ENCODE results near the gene ARHGAP19. TPM values are rescaled to one million over a fixed set of nuclear protein-coding genes. Genes with fewer than 3 reads are reported as not detected.

ARHGAP19 gene
- polyA plus RNA-seq, 3 donors: 8.3 to 10.6 (median 10.2) TPM

DNA sequence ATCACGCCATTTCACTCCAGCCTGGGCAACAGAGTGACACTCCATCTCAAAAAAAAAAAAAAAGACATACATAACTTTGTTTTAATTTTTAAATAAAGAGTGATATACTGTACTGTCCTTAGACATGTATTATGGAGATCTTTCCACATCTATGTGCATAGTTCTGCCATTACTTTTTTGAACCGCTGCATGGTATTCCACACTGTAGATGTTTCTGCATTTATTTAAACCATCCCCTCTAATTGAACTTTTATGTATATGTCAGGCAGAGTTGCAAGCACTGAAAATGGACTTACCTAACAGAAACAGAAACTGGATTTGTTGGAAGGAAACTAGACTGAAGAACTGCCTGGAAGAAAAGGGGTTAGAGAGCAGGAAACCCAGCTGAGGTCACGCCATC is 8.5 kb upstream of the ARHGAP19 start:
- no peaks in the 10 kb centered on the region for H3K27me3 ChIP-seq (ENCODE audit: control insufficient read depth in 2 of 2, insufficient read depth in 2 of 2, low read length in 2 of 2)
- no peaks in the 10 kb centered on the region for H3K4me1 ChIP-seq (ENCODE audit: control insufficient read depth in 1 of 2, insufficient read depth in 2 of 2, low read length in 2 of 2)
- whole genome bisulfite sequencing (ENCODE audit: insufficient coverage): 91% methylated on average over 1 of the region's 3 CpGs
- no peaks in the 10 kb centered on the region for H4K20me1 ChIP-seq (ENCODE audit: insufficient read depth, low read length)
- Mint-ChIP-seq H3K27me3 (ENCODE audit: low read depth in 3 of 3) (peaks cover 0 to 3% (median 2%) of the 10 kb centered on the region in 3 donors), H3K4me1 (peaks cover 4% of the 10 kb centered on the region), H3K27ac (no peak overlapping the region), H3K9me3 (peaks cover 0 to 2% (median 0%) of the 10 kb centered on the region in 7 donors), H3K4me3 (no peak overlapping the region), H3K36me3 (peaks cover 0 to 2% of the 10 kb centered on the region in 2 donors)
- H3K9me3 ChIP-seq (replicated peaks in 1 of 2; ENCODE audit: control insufficient read depth in 1 of 2, insufficient read depth in 1 of 2, low read length in 2 of 2): no peaks in the 10 kb centered on the region
- intact Hi-C loops (cut with micrococcal nuclease): no loop called here
- DNase-seq: no peak
- no peak overlapping the region for H2AFZ ChIP-seq (ENCODE audit: insufficient read depth, low read depth, low read length, poor library complexity, severe bottlenecking)
- no peak for TF ChIP-seq CTCF (IDR thresholded peaks at IDR 0.05)
- H3K27ac ChIP-seq (ENCODE audit: low read depth in 1 of 2, low read length in 2 of 2): no peak overlapping the region
- no peaks in the 10 kb centered on the region for H3K36me3 ChIP-seq (replicated peaks in 1 of 2; ENCODE audit: control insufficient read depth in 1 of 2, insufficient read depth in 2 of 2, low read length in 2 of 2)
- H3K4me3 ChIP-seq (replicated peaks in 1 of 3; ENCODE audit: low read depth in 2 of 3, low read length in 3 of 3): no peak overlapping the region
- no peaks in the 10 kb centered on the region for H3K79me2 ChIP-seq (ENCODE audit: insufficient read depth, low read length)
- no peak overlapping the region for H3K9ac ChIP-seq (ENCODE audit: insufficient read depth, low read length, poor library complexity, severe bottlenecking)
- H3K4me2 ChIP-seq (replicated peaks; ENCODE audit: extremely low read depth, low read length, poor library complexity, severe bottlenecking): no peak overlapping the region

DNA sequence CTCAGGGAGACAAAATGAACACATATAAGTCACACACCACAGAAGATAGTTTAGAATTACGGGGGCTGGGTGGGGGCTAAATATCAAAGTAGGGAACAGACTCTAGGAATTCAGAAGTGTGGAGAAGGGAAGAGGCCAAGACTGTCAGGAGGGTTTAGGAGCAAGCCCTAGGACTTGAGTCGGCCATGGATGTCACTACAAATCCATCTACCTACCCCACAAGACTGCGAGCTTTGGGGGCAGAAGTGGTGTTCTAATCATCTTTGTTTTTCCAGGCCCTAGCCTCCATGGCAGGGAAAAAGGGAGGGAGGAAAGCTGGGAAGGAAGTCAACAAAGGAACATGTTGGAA is 5.8 kb upstream of the ARHGAP19 start:
- H3K4me1 Mint-ChIP-seq: peaks cover 4% of the 10 kb centered on the region
- Histone ChIP-seq H3K36me3 (replicated peaks in 1 of 2; ENCODE audit: control insufficient read depth in 1 of 2, insufficient read depth in 2 of 2, low read length in 2 of 2) (no peaks in the 10 kb centered on the region), H3K4me2 (replicated peaks; ENCODE audit: extremely low read depth, low read length, poor library complexity, severe bottlenecking) (no peak overlapping the region), H4K20me1 (ENCODE audit: insufficient read depth, low read length) (no peaks in the 10 kb centered on the region), H3K9me3 (replicated peaks in 1 of 2; ENCODE audit: control insufficient read depth in 1 of 2, insufficient read depth in 1 of 2, low read length in 2 of 2) (no peaks in the 10 kb centered on the region), H2AFZ (ENCODE audit: insufficient read depth, low read depth, low read length, poor library complexity, severe bottlenecking) (no peak overlapping the region), H3K79me2 (ENCODE audit: insufficient read depth, low read length) (no peaks in the 10 kb centered on the region), H3K27me3 (ENCODE audit: control insufficient read depth in 2 of 2, insufficient read depth in 2 of 2, low read length in 2 of 2) (no peaks in the 10 kb centered on the region), H3K4me1 (ENCODE audit: control insufficient read depth in 1 of 2, insufficient read depth in 2 of 2, low read length in 2 of 2) (no peaks in the 10 kb centered on the region), H3K9ac (ENCODE audit: insufficient read depth, low read length, poor library complexity, severe bottlenecking) (no peak overlapping the region), H3K27ac (ENCODE audit: low read depth in 1 of 2, low read length in 2 of 2) (no peak overlapping the region), H3K4me3 (replicated peaks in 1 of 3; ENCODE audit: low read depth in 2 of 3, low read length in 3 of 3) (no peak overlapping the region)
- no peak for TF ChIP-seq CTCF (IDR thresholded peaks at IDR 0.05)
- peaks cover 0 to 2% of the 10 kb centered on the region in 2 donors for H3K36me3 Mint-ChIP-seq
- no peak for DNase-seq
- intact Hi-C loops (cut with micrococcal nuclease): no loop called here
- H3K27me3 Mint-ChIP-seq (ENCODE audit: low read depth in 3 of 3): peaks cover 2 to 3% (median 2%) of the 10 kb centered on the region in 3 donors
- WGBS (ENCODE audit: insufficient coverage): no CpG with 5 or more reads among the region's 3 CpGs
- no peak overlapping the region for H3K4me3 Mint-ChIP-seq
- H3K9me3 Mint-ChIP-seq: peaks cover 0 to 2% (median 0%) of the 10 kb centered on the region in 7 donors
- no peak overlapping the region for H3K27ac Mint-ChIP-seq
